Stimulated activated CD4-positive, alpha-beta T cell treated with anti-CD3 and anti-CD28 coated beads, TNF-alpha, amount 100 ng/mL, for 24 hours (primary cell): ENCODE results near the gene FHOD1.

Experiments
- DNase-seq, 3 experiments: peaks; one replicate each; pipeline ENCODE4 v3.0.0-alpha.2; 2020; ENCODE audit warnings: low read depth in 3 of 3

Gene FHOD1

GRCh38 chr16:67277294-67277998 is 30.2 kb upstream of the FHOD1 start:
- DNase-seq, result peak in 1 of 3 experiments; percentile 37

- DNase-seq, result no peak
Measured at GRCh38 chr16:67275321-67275720, 28.0 kb upstream of the FHOD1 start.

GRCh38 chr16:67271446-67271845 is 24.2 kb upstream of the FHOD1 start:
- DNase-seq, result no peak

- no peak for DNase-seq
Measured at GRCh38 chr16:67270931-67271338, 23.7 kb upstream of the FHOD1 start.

- DNase-seq, result no peak
Measured at GRCh38 chr16:67269766-67270165, 22.5 kb upstream of the FHOD1 start.

GRCh38 chr16:67268136-67268579 is 20.9 kb upstream of the FHOD1 start:
- no peak for DNase-seq

GRCh38 chr16:67265834-67266233 is 18.6 kb upstream of the FHOD1 start:
- no peak for DNase-seq

GRCh38 chr16:67264866-67265265 is 17.6 kb upstream of the FHOD1 start:
- no peak for DNase-seq

- no peak for DNase-seq
Measured at GRCh38 chr16:67264277-67264676, 17.0 kb upstream of the FHOD1 start.

- no peak for DNase-seq
Measured at GRCh38 chr16:67263201-67263600, 15.9 kb upstream of the FHOD1 start.

- DNase-seq, result no peak
Measured at GRCh38 chr16:67260426-67261063, 13.3 kb upstream of the FHOD1 start.

GRCh38 chr16:67259705-67260104 is 12.4 kb upstream of the FHOD1 start:
- DNase-seq, result no peak

- no peak for DNase-seq
Measured at GRCh38 chr16:67258161-67258835, 11.0 kb upstream of the FHOD1 start.

- DNase-seq, result no peak
Measured at GRCh38 chr16:67257486-67258160, 10.3 kb upstream of the FHOD1 start.

- no peak for DNase-seq
Measured at GRCh38 chr16:67256701-67257230, 9.5 kb upstream of the FHOD1 start.

- DNase-seq, result no peak
Measured at GRCh38 chr16:67255553-67256221, 8.4 kb upstream of the FHOD1 start.

GRCh38 chr16:67254801-67255552 is 7.7 kb upstream of the FHOD1 start:
- DNase-seq, result no peak

GRCh38 chr16:67252609-67253497 is 5.6 kb upstream of the FHOD1 start:
- DNase-seq, result no peak

- DNase-seq, result no peak
Measured at GRCh38 chr16:67250045-67250327, 2.7 kb upstream of the FHOD1 start.
